ENCODE data around the gene ATP10D.
A peak's percentile ranks its signal among the peaks of the same experiment; 100 is the strongest.

Gene ATP10D

GRCh38 chr4:47473141-47473750, 11.8 kb upstream of the ATP10D start:
- no peak for DNase-seq (ENCODE audit: low spot score)
- H3K4me3 ChIP-seq: no peak overlapping the region
- TF ChIP-seq, protein P1, sequence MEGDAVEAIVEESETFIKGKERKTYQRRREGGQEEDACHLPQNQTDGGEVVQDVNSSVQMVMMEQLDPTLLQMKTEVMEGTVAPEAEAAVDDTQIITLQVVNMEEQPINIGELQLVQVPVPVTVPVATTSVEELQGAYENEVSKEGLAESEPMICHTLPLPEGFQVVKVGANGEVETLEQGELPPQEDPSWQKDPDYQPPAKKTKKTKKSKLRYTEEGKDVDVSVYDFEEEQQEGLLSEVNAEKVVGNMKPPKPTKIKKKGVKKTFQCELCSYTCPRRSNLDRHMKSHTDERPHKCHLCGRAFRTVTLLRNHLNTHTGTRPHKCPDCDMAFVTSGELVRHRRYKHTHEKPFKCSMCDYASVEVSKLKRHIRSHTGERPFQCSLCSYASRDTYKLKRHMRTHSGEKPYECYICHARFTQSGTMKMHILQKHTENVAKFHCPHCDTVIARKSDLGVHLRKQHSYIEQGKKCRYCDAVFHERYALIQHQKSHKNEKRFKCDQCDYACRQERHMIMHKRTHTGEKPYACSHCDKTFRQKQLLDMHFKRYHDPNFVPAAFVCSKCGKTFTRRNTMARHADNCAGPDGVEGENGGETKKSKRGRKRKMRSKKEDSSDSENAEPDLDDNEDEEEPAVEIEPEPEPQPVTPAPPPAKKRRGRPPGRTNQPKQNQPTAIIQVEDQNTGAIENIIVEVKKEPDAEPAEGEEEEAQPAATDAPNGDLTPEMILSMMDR (IDR thresholded peaks at IDR 0.05): no peak
- H3K27ac ChIP-seq: no peak overlapping the region

- TF ChIP-seq, protein P1 (IDR thresholded peaks at IDR 0.05): no peak
- H3K4me3 ChIP-seq: no peak overlapping the region
- no peak for DNase-seq (ENCODE audit: low spot score)
- no peak overlapping the region for H3K27ac ChIP-seq
Observed at GRCh38 chr4:47474799-47475198, 10.3 kb upstream of the ATP10D start.

- TF ChIP-seq, protein P1 (IDR thresholded peaks at IDR 0.05): no peak
- Histone ChIP-seq H3K27ac (no peak overlapping the region), H3K4me3 (no peak overlapping the region)
- no peak for DNase-seq (ENCODE audit: low spot score)
Observed at GRCh38 chr4:47475411-47475810, 9.7 kb upstream of the ATP10D start.

GRCh38 chr4:47478804-47479203, 6.3 kb upstream of the ATP10D start:
- TF ChIP-seq, protein P1 (IDR thresholded peaks at IDR 0.05): no peak
- Histone ChIP-seq H3K4me3 (no peak overlapping the region), H3K27ac (no peak overlapping the region)
- no peak for DNase-seq (ENCODE audit: low spot score)

GRCh38 chr4:47482326-47482725, 2.7 kb upstream of the ATP10D start:
- DNase-seq (ENCODE audit: low spot score): no peak

DNA sequence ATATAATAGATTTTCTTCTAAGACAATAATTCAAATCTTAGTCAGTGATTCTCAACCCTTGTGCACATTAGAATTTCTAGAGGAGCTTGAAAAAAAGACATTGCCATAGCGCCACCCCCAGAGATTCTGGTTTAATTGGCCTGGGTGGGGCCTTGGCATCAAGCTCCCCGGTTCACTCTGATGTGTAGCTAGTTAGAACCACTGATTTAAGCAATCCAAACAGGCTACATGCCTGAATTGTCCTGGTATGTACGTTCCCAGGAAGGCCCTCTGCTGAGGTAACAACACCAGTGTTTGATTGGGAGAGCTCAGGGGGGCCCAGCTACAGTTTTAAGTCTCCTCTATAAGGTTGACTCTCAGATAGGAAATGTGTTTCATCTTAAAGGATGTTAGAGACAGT, 1.3 kb upstream of the ATP10D start:
- H3K27ac ChIP-seq: peak overlapping the region; percentile 90 to 92
- DNase-seq (ENCODE audit: low spot score): no peak
- TF ChIP-seq, protein P1 (IDR thresholded peaks at IDR 0.05): no peak
- H3K4me3 ChIP-seq: no peak overlapping the region

More at GRCh38 chr4:47482326-47482725, 2.7 kb upstream of the ATP10D start:
- Histone ChIP-seq H3K4me3 (no peak overlapping the region), H3K27ac (peak overlapping the region; percentile 5 to 25)
- TF ChIP-seq, protein P1 (IDR thresholded peaks at IDR 0.05): no peak

GRCh38 chr4:47484168-47484567, 907 bp upstream of the ATP10D start:
- DNase-seq (ENCODE audit: low spot score): no peak
- no peak overlapping the region for H3K4me3 ChIP-seq
- TF ChIP-seq, protein P1 (IDR thresholded peaks at IDR 0.05): no peak
- peak overlapping the region; percentile 90 to 92 for H3K27ac ChIP-seq
